Fibroblast of the aortic adventitia (primary cell): Measurements from ENCODE around the gene SLX4IP. TPM values are rescaled to one million over a fixed set of nuclear protein-coding genes. Genes with fewer than 3 reads are reported as not detected.
A peak's percentile ranks its signal among the peaks of the same experiment; 100 is the strongest.
"Not testable (repeated sequence)": the region's sequence is repeated elsewhere in the genome, so short reads cannot be mapped to it uniquely, and the experiment has no call there.

Source experiments
- DNase-seq: peaks from one replicate; pipeline ENCODE4 v3.0.0-alpha.2; 2010; ENCODE audit warnings: low read depth
- H3K4me3 ChIP-seq: 2 replicates; pipeline ENCODE4 v1.5.1; 2011; ENCODE audit warnings: low read depth, mild to moderate bottlenecking, control low read depth, low read length, moderate library complexity
- total RNA-seq: library from RNA; depleted of rRNA; stranded (reverse); fragments of >200 nt; gene quantifications from 2 replicates; pipeline ENCODE4 v1.2.3, GENCODE V29; 2012; ENCODE audit warnings: low replicate concordance
- TF ChIP-seq, protein P1 (sequence below): IDR thresholded peaks from 2 replicates; pipeline ENCODE4 v1.5.1; 2011; ENCODE audit warnings: mild to moderate bottlenecking, low read length, control low read depth, inconsistent platforms; ENCODE audit not compliant: insufficient read depth

SLX4IP gene
- total RNA-seq, 1 donor: 7.0 TPM

DNA sequence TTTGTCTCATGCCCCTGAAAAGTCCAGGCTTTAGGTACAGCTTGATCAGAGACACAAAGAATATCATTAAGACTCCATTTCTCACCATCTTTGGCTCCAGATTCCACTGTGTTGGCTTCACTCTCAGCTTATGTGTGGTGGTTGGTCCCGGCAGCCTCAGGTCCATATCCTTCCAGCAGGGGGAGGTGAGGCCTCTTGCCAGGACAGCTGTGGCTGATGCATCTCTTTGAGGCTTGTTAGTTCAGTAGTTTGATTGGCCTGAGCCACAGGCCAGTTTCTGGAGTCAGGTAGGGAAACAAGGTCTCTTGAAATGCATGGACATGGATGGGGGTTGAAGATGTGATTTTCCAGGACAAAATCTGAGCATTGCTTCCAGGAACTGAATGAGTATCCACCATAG, 176.3 kb downstream of the SLX4IP start:
- TF ChIP-seq, protein P1, sequence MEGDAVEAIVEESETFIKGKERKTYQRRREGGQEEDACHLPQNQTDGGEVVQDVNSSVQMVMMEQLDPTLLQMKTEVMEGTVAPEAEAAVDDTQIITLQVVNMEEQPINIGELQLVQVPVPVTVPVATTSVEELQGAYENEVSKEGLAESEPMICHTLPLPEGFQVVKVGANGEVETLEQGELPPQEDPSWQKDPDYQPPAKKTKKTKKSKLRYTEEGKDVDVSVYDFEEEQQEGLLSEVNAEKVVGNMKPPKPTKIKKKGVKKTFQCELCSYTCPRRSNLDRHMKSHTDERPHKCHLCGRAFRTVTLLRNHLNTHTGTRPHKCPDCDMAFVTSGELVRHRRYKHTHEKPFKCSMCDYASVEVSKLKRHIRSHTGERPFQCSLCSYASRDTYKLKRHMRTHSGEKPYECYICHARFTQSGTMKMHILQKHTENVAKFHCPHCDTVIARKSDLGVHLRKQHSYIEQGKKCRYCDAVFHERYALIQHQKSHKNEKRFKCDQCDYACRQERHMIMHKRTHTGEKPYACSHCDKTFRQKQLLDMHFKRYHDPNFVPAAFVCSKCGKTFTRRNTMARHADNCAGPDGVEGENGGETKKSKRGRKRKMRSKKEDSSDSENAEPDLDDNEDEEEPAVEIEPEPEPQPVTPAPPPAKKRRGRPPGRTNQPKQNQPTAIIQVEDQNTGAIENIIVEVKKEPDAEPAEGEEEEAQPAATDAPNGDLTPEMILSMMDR: peak; percentile 57
- peak; percentile 57 for DNase-seq
- no peak overlapping the region for H3K4me3 ChIP-seq

- not testable (repeated sequence) for DNase-seq, H3K4me3 ChIP-seq
Observed at GRCh38 chr20:10613426-10613825, 178.3 kb downstream of the SLX4IP start.

- DNase-seq: no peak
- no peak overlapping the region for H3K4me3 ChIP-seq
- TF ChIP-seq, protein P1: no peak
Observed at GRCh38 chr20:10613911-10614310, 178.8 kb downstream of the SLX4IP start.

DNA sequence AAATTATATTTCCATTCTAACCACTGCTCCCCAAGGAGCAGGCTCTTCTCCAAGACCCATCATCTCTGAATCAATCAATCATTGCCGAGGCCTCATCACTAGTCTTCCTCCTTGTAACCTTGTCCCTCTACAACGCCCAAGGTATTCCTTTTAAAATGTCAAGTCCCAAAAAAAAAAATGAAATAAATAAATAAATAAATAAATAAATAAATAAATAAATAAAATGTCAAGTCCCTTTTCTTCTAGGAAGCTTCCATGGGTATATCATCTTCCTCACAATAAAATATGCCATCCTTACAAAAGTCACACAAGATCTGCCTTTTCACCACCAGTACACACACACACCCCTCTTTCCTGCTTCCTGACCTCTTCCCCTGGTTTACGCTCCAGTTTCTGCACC, 181.1 kb downstream of the SLX4IP start:
- no peak overlapping the region for H3K4me3 ChIP-seq
- TF ChIP-seq, protein P1: no peak
- DNase-seq: no peak

GRCh38 chr20:10617549-10618133, 182.5 kb downstream of the SLX4IP start:
- not testable (repeated sequence) for H3K4me3 ChIP-seq, DNase-seq

DNA sequence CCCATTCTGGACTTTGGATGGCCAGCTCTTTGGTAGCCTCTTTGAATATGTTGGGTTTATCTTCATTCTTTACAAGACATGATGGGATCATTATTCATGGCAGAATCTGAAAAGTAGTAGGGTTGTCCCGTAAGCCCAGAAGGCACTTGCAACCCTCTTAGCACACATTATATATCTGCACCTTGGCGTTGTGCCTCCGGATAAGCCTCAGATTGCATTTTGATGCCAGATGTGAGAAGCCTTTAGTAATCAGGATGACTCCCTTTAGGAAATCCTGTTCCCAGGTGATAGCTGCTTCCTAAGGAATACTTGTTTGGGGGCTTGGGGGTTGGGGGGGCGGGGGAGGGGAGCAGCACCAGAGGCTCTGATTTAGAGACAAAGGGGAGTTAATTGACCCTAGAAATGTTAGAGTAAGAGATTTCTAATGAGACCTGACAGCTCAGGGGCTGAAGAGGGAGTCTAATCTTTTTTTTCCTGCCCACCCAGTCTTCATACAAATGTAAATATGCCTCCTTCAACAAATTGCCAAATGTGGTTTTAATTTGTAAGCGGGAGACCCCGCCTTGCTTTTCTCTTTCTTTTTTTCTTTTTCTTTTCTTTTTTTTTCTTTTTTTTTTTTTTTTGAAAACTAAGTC, 183.6 kb downstream of the SLX4IP start:
- H3K4me3 ChIP-seq: no peak overlapping the region
- TF ChIP-seq, protein P1: no peak
- peak; percentile 62 for DNase-seq

DNA sequence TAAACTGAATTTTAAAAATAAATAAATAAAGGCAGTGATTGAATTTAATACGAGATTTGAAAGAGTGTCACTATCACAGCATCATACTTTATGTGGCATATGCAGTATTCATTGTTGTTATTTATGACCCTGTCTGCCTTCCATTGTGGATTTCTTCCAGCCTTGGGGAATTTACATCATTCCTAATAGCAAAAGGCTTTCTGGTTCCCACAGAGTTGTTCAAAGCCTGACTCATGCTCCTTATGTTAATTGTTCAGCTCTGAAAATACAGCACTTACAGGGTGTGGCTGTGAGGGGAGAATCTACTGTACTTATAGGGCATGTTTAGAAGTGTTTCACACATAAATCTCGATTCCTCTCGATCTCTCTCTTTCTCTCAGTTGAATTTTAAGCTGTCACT, 184.3 kb downstream of the SLX4IP start:
- peak; percentile 96 for DNase-seq

More for the DNA sequence above, 184.3 kb downstream of the SLX4IP start:
- no peak overlapping the region for H3K4me3 ChIP-seq
- TF ChIP-seq, protein P1: no peak
